A549 treated with CpdA at 1 μM for 4 hours (cell line): ENCODE measurements around the gene SLC19A2. TPM values are rescaled to one million over a fixed set of nuclear protein-coding genes. Genes with fewer than 3 reads are reported as not detected.

ENCODE experiments used
- total RNA-seq: library from RNA; stranded (reverse); fragments of 200-300 nt; extraction: Qiagen RNA extraction; gene quantifications from 5 replicates; pipeline ENCODE4 v1.2.3, GENCODE V29; 2022; ENCODE audit warnings: low read depth

The SLC19A2 gene, protein sequence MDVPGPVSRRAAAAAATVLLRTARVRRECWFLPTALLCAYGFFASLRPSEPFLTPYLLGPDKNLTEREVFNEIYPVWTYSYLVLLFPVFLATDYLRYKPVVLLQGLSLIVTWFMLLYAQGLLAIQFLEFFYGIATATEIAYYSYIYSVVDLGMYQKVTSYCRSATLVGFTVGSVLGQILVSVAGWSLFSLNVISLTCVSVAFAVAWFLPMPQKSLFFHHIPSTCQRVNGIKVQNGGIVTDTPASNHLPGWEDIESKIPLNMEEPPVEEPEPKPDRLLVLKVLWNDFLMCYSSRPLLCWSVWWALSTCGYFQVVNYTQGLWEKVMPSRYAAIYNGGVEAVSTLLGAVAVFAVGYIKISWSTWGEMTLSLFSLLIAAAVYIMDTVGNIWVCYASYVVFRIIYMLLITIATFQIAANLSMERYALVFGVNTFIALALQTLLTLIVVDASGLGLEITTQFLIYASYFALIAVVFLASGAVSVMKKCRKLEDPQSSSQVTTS
- 5.4 to 6.3 TPM (median 6.2 TPM) in 5 replicates for total RNA-seq

DNA sequence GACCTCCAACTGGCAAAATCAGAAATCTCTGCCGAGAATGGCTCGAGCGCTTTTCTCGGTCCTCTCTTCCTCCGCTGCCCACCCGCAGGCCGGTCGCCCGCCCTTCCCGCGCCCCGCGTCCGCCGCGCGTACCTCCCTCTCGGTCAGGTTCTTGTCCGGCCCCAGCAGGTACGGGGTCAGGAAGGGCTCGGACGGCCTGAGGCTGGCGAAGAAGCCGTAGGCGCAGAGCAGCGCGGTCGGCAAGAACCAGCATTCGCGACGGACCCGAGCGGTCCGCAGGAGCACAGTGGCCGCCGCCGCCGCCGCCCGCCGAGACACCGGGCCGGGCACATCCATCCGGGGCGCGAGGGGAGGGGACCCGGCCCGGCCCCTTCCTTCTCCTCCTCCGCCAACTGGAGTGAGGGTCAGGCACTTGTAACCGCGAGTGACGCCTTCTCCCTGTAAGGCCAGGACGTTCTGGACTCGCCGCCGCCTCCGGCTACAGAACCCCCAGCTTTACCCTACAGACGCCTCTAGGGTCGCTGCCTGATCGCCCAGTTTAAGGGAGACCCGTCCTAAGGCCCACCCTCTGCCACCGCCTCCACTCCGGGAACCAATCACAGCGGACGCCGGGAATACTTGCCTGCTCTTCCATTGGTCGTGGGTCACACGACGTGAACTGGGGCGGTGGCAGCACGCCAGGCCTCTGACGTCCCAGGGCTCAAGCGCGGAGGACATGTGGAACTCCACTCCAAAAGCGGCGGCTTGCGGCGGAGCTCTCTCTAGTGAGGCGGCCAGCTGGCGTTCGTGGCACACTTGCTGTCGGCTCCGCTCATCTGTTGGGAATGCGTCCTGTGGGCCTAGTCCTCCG is at the start of gene SLC19A2:
Gene SLC19A2 (minus strand): TSS at position 514 of the 850 bp plus-strand sequence. CDS start 178 bp downstream, at position 336.

GRCh38 chr1:169427081-169427641 is 58.6 kb downstream of the SLC19A2 start, which contains the start of gene CCDC181:
TSS of gene CCDC181 (minus strand) at chr1:169427474. CDS start at chr1:169424927, 2,547 bp downstream.

Other genes with a start within 250 kb of the SLC19A2 start
- 21.8 to 39.8 TPM (median 24.2 TPM) in 5 replicates for gene NME7, start 118.1 kb downstream of the SLC19A2 start, total RNA-seq
- gene BLZF1, start 117.7 kb downstream of the SLC19A2 start, total RNA-seq = 14.3 to 24.6 TPM (median 15.6 TPM) in 5 replicates
- 0.09 to 0.24 TPM (median 0.17 TPM) in 4 of 5 replicates, not detected in the other for gene CCDC181, start 58.5 kb downstream of the SLC19A2 start, total RNA-seq
- gene F5, start 100.5 kb upstream of the SLC19A2 start, total RNA-seq = 0.05 to 0.24 TPM (median 0.08 TPM) in 5 replicates
- gene SELP, start 144.2 kb upstream of the SLC19A2 start, total RNA-seq = not detected in 5 replicates
- gene SELL, start 225.7 kb upstream of the SLC19A2 start, total RNA-seq = 0.20 to 0.40 TPM (median 0.28 TPM) in 5 replicates
- not detected in 5 replicates for gene SELE, start 248.1 kb upstream of the SLC19A2 start, total RNA-seq